ENCODE data around the gene KISS1. TPM values are rescaled to one million over a fixed set of nuclear protein-coding genes. Genes with fewer than 3 reads are reported as not detected.

The KISS1 gene
- total RNA-seq, 1 donor from 2014 or later, result not detected

GRCh38 chr1:204194771-204195170 lies 1.5 kb downstream of the KISS1 start:
- POLR2A ChIA-PET, result no interaction called here
- Mint-ChIP-seq H3K27ac (no peak overlapping the region), H3K27me3 (peaks cover 29% of the 10 kb centered on the region), H3K4me1 (peaks cover 3% of the 10 kb centered on the region), H3K9me3 (no peaks in the 10 kb centered on the region), H3K36me3 (ENCODE audit: low read depth) (no peaks in the 10 kb centered on the region), H3K4me3 (no peak overlapping the region)
- no peak for TF ChIP-seq CTCF (IDR thresholded peaks at IDR 0.05)
- no peak for DNase-seq
- no peak for ATAC-seq (ENCODE audit: low read depth)
- CTCF ChIA-PET, result no interaction called here
- intact Hi-C loops (cut with micrococcal nuclease), result no loop called here

GRCh38 chr1:204194080-204194479 lies 2.2 kb downstream of the KISS1 start:
- no peak for DNase-seq
- ChIA-PET POLR2A (no interaction called here), CTCF (no interaction called here)
- peaks cover 6% of the 10 kb centered on the region for H3K4me1 Mint-ChIP-seq
- no peaks in the 10 kb centered on the region for H3K36me3 Mint-ChIP-seq (ENCODE audit: low read depth)
- ATAC-seq (ENCODE audit: low read depth), result no peak
- H3K27me3 Mint-ChIP-seq, result peaks cover 35% of the 10 kb centered on the region
- intact Hi-C loops (cut with micrococcal nuclease), result no loop called here
- H3K4me3 Mint-ChIP-seq, result no peak overlapping the region
- no peak overlapping the region for H3K27ac Mint-ChIP-seq
- no peaks in the 10 kb centered on the region for H3K9me3 Mint-ChIP-seq
- TF ChIP-seq CTCF (IDR thresholded peaks at IDR 0.05), result no peak

DNA sequence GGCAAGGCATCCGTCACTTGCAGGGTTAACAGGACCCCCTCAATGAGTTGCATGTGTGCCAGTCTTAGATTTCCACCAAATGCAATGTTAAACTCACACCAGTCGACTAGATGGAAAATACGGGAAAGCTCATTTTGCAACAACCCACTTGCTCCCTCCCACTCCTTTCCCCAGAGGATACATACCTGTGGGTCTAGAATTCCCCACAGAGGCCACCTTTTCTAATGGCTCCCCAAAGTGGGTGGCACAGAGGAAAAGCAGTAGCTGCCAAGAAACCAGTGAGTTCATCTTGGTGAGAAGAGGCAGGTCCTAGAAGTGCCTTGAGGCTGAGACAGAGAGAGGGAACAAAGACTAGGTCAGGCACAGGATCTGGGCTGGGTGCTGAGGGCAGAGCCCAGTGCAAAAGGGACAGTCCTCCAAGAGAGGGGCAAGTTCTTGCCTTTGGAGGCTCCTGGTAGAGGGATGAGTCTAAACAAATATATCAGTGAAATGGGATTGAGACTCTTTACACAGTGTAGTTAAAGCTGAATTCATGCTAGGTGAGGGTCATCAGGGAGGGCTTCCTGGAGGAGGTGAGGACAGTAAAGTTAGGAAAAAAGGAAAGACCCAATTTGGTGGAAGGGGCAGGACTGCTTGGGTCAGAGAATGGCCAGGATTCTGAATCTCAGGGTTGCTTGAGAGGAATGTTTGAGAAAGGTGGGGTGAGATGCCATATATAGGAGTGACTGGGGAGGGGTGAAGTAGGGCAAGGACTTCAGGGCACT lies 3.5 kb downstream of the KISS1 start:
- TF ChIP-seq CTCF (IDR thresholded peaks at IDR 0.05), result no peak
- peaks cover 43% of the 10 kb centered on the region for H3K27me3 Mint-ChIP-seq
- no peak overlapping the region for H3K4me3 Mint-ChIP-seq
- no peak for ATAC-seq (ENCODE audit: low read depth)
- no peaks in the 10 kb centered on the region for H3K9me3 Mint-ChIP-seq
- H3K4me1 Mint-ChIP-seq, result peaks cover 6% of the 10 kb centered on the region
- H3K36me3 Mint-ChIP-seq (ENCODE audit: low read depth), result no peaks in the 10 kb centered on the region
- intact Hi-C loops (cut with micrococcal nuclease), result no loop called here
- DNase-seq, result no peak
- CTCF ChIA-PET, result no interaction called here
- POLR2A ChIA-PET, result no interaction called here
- H3K27ac Mint-ChIP-seq, result no peak overlapping the region

DNA sequence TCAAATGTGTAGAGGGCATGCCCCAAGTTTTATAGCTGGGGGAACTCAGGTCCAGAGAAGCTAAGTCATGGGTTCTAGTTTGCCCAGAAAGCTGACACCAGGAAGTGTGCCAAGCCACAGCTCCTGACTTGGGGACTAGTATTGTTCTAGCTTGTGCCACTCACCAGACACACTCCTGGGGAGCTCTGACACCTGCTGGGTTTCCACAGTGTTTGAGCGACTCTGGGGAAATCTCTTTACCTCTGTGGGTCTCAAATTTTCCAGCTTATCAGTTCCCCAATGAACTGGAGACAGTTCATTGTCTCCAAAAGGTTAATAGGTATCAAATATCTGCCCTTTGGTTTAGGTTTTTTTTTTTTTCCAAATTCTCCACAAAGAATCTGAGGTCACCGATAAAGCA lies 4.2 kb downstream of the KISS1 start:
- TF ChIP-seq CTCF (IDR thresholded peaks at IDR 0.05), result no peak
- peaks cover 50% of the 10 kb centered on the region for H3K27me3 Mint-ChIP-seq
- peaks cover 6% of the 10 kb centered on the region for H3K4me1 Mint-ChIP-seq
- ATAC-seq (ENCODE audit: low read depth) (no peak), DNase-seq (no peak)
- POLR2A ChIA-PET, result no interaction called here
- intact Hi-C loops (cut with micrococcal nuclease), result no loop called here
- CTCF ChIA-PET, result interaction anchor here (2.3 kb wide), 1 partner anchor 15 kb away, joined by 5 read pairs; no protein-coding TSS in a partner anchor
- H3K36me3 Mint-ChIP-seq (ENCODE audit: low read depth), result no peaks in the 10 kb centered on the region
- H3K9me3 Mint-ChIP-seq, result no peaks in the 10 kb centered on the region
- H3K4me3 Mint-ChIP-seq, result no peak overlapping the region
- H3K27ac Mint-ChIP-seq, result no peak overlapping the region

DNA sequence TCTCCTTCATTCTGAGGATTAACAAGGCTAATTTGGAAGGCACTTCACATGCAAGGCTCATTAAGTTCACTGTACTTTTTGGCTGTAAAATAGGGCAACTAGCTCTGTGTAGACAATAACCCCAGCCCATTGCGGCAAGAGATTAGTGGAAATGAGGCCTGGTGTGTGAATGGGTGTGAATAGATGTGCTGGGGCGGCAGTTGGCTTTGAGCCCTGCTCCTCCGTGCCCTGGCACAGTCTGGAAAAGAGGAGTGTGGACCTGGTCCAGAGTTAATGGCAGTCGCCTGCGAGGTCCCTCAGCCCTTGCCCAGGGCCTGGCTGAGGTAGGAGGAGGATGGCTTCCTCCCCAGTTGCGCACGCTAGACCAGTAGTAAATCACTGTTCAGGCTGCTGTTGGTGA lies 4.8 kb downstream of the KISS1 start:
- no peaks in the 10 kb centered on the region for H3K36me3 Mint-ChIP-seq (ENCODE audit: low read depth)

More for the DNA sequence above, 4.8 kb downstream of the KISS1 start:
- ChIA-PET CTCF (interaction anchor here (2.3 kb wide), 1 partner anchor 16 kb away, joined by 5 read pairs; no protein-coding TSS in a partner anchor), POLR2A (no interaction called here)
- no peak for DNase-seq
- Mint-ChIP-seq H3K9me3 (no peaks in the 10 kb centered on the region), H3K27me3 (peaks cover 53% of the 10 kb centered on the region), H3K4me3 (no peak overlapping the region), H3K27ac (no peak overlapping the region), H3K4me1 (peaks cover 6% of the 10 kb centered on the region)
- intact Hi-C loops (cut with micrococcal nuclease), result no loop called here
- no peak for TF ChIP-seq CTCF (IDR thresholded peaks at IDR 0.05)
- no peak for ATAC-seq (ENCODE audit: low read depth)

All from activated B cell treated with CpG ODN at 0.5 μM for 24 hours (primary cell).